HepG2 (cell line): ENCODE data around the gene SMIM22. TPM values are rescaled to one million over a fixed set of nuclear protein-coding genes. Genes with fewer than 3 reads are reported as not detected.
A peak's percentile ranks its signal among the peaks of the same experiment; 100 is the strongest.

Experiments
- AHDC1 ChIP-seq: sonication (generic); formaldehyde crosslinking; IDR thresholded peaks from 2 replicates; pipeline ENCODE4 v1.5.1; 2020; ENCODE audit warnings: mild to moderate bottlenecking, missing genetic modification reagents, borderline replicate concordance
- CCDC6 ChIP-seq: sonication (generic); formaldehyde crosslinking; IDR thresholded peaks from 2 replicates; pipeline ENCODE4 v1.8.1; 2022; ENCODE audit warnings: mild to moderate bottlenecking, missing genetic modification reagents, moderate library complexity
- ETS1 ChIP-seq: sonication (generic); formaldehyde crosslinking; IDR thresholded peaks from 2 replicates; pipeline ENCODE4 v1.4.0; 2020; ENCODE audit warnings: missing genetic modification reagents
- FOXK1 ChIP-seq: sonication (generic); formaldehyde crosslinking; IDR thresholded peaks from 2 replicates; pipeline ENCODE4 v1.4.0; 2020; ENCODE audit warnings: low read depth, missing genetic modification reagents, borderline replicate concordance
- IRF9 ChIP-seq: sonication (generic); formaldehyde crosslinking; IDR thresholded peaks from 2 replicates; pipeline ENCODE4 v1.8.0; 2022; ENCODE audit warnings: missing genetic modification reagents, mild to moderate bottlenecking, borderline replicate concordance
- KLF16 ChIP-seq, 2 experiments: sonication (generic) in 1 of 2; formaldehyde crosslinking in 1 of 2; IDR thresholded peaks; 2 replicates each; pipeline versions ENCODE4 v1.6.1 to v1.8.0; 2016 to 2023; ENCODE audit warnings: missing genetic modification reagents in 2 of 2, missing compliant biosample characterization in 1 of 2
- MLXIP ChIP-seq: sonication (generic); formaldehyde crosslinking; IDR thresholded peaks from 2 replicates; pipeline ENCODE4 v1.9.0; 2021; ENCODE audit warnings: missing genetic modification reagents, borderline replicate concordance
- PRDM4 ChIP-seq: sonication (generic); formaldehyde crosslinking; IDR thresholded peaks from 2 replicates; pipeline ENCODE4 v1.9.0; 2021; ENCODE audit warnings: missing genetic modification reagents, borderline replicate concordance
- REPIN1 ChIP-seq: sonication (generic); formaldehyde crosslinking; IDR thresholded peaks from 2 replicates; pipeline ENCODE4 v1.8.0; 2022; ENCODE audit warnings: missing genetic modification reagents, low read depth, mild to moderate bottlenecking, borderline replicate concordance
- TCF7 ChIP-seq: sonication (generic); IDR thresholded peaks from 2 replicates; pipeline ENCODE4 v1.6.1; 2016; ENCODE audit warnings: antibody characterized with exemption, low read depth
- ZFP36 ChIP-seq: fragments of 150-350 bp; IDR thresholded peaks from 2 replicates; pipeline ENCODE4 v1.6.1; 2018; ENCODE audit warnings: borderline replicate concordance, low read length, low read depth; ENCODE audit not compliant: partially characterized antibody
- ZNF160 ChIP-seq: sonication (generic); formaldehyde crosslinking; IDR thresholded peaks from 2 replicates; pipeline ENCODE4 v1.8.0; 2022; ENCODE audit warnings: mild to moderate bottlenecking, inconsistent platforms, missing genetic modification reagents
- ZNF644 ChIP-seq: IDR thresholded peaks from 2 replicates; pipeline ENCODE4 v1.6.1; 2016; ENCODE audit warnings: low read depth
- ZNF790 ChIP-seq: sonication (generic); formaldehyde crosslinking; IDR thresholded peaks from 2 replicates; pipeline ENCODE4 v1.8.0; 2022; ENCODE audit warnings: missing genetic modification reagents, mild to moderate bottlenecking, borderline replicate concordance
- polyA plus RNA-seq, 8 experiments: library from polyadenylated mRNA; depleted of rRNA in 3 of 8; stranded (reverse) in 7 of 8; unstranded in 1 of 8; fragments of >200 nt; fragmentation: Illumina TruSeq in 4 of 8; extraction: Trizol in 4 of 8; gene quantifications; 2 replicates each; pipeline versions ENCODE4 v1.2.1 to v1.2.3, GENCODE V29; 2011 to 2016; ENCODE audit warnings: low read depth in 4 of 8, missing spikeins in 1 of 8, mixed read lengths in 1 of 8; ENCODE audit not compliant: insufficient read depth in 1 of 8
- total RNA-seq, 5 experiments: library from RNA; depleted of rRNA; stranded (reverse); fragments of >200 nt; fragmentation: Illumina TruSeq; extraction: Trizol; gene quantifications; 2 replicates each; pipeline ENCODE4 v1.2.3, GENCODE V29; 2016; ENCODE audit warnings: low read depth in 1 of 5

The SMIM22 gene
- total and polyA plus RNA-seq, 2 of the 13 experiments (the other 11 are each of a cell fraction or from before 2014, with no cell fraction given), result not detected

- TF ChIP-seq MLXIP (CRISPR knock-in tag), result no peak
- TF ChIP-seq REPIN1 (CRISPR knock-in tag), result no peak
- peak; percentile 83; the same call in 1 of the 2 replicates for TF ChIP-seq IRF9
- TF ChIP-seq ZNF644 (CRISPR knock-in tag), result no peak; the same call in 1 of the 2 replicates
- no peak for TF ChIP-seq CCDC6 (CRISPR knock-in tag)
- TF ChIP-seq KLF16 (CRISPR knock-in tag; IDR thresholded peaks at IDR 0.05), result 0 out of 4 replicates have a peak, but pooled peaks of 1 of the 2 experiments have one; percentile 12
- no peak for TF ChIP-seq AHDC1 (CRISPR knock-in tag)
- TF ChIP-seq FOXK1, result peak; percentile 73; the same call in 1 of the 2 replicates
- 0 out of 2 replicates have a peak, but pooled peaks have one; percentile 42 for TF ChIP-seq PRDM4 (CRISPR knock-in tag)
- TF ChIP-seq ZNF790 (CRISPR knock-in tag), result no peak
- no peak for TF ChIP-seq ETS1 (CRISPR knock-in tag)
- no peak for TF ChIP-seq ZNF160 (CRISPR knock-in tag)
- TF ChIP-seq TCF7, result no peak
- TF ChIP-seq ZFP36, result no peak
These were observed 26.4 kb upstream of the SMIM22 start (continued) for GRCh38 chr16:4768549-4769305.
